ENCODE data around the gene TOR4A. TPM values are rescaled to one million over a fixed set of nuclear protein-coding genes. Genes with fewer than 3 reads are reported as not detected.

TOR4A gene
- total RNA-seq, 1 experiment from 2014 or later, result 28.9 TPM

GRCh38 chr9:137301081-137301947 lies 23.8 kb downstream of the TOR4A start:
- H3K27me3 ChIP-seq (ENCODE audit: low read length), result no peaks in the 10 kb centered on the region

GRCh38 chr9:137302118-137302448 lies 24.6 kb downstream of the TOR4A start, which contains the start of gene NRARP:
NRARP (minus strand) TSS chr9:137302271; CDS start chr9:137301928, 343 bp downstream.
- Histone ChIP-seq H3F3A (ENCODE audit: low read length, unreplicated experiment) (no peaks in the 10 kb centered on the region), H3K9ac (ENCODE audit: low read length) (peak within 1 kb of the TSS; percentile 73), H3K9me3 (ENCODE audit: low read length) (no peaks in the 10 kb centered on the region), H4K20me1 (ENCODE audit: low read length) (peaks cover 10% of the 10 kb centered on the region), H2AFZ (ENCODE audit: low read length) (peak within 1 kb of the TSS; percentile 55; the same call in 1 of the 2 replicates), H3K4me3 (ENCODE audit: low read length) (peak within 1 kb of the TSS; percentile 89), H3K27ac (ENCODE audit: low read length) (peak within 1 kb of the TSS; percentile 30), H3K4me1 (ENCODE audit: insufficient read depth, low read length) (peaks cover 5% of the 10 kb centered on the region; the same call in 1 of the 2 replicates), H3K79me2 (ENCODE audit: low read length) (peaks cover 15% of the 10 kb centered on the region), H3K9me2 (replicated peaks; ENCODE audit: low read length) (no peaks in the 10 kb centered on the region), H3K36me3 (ENCODE audit: low read depth, low read length) (no peaks in the 10 kb centered on the region), H3K27me3 (ENCODE audit: low read length) (no peaks in the 10 kb centered on the region), H3K4me2 (ENCODE audit: low read length) (peak within 1 kb of the TSS; percentile 89)
- BruUV-seq (replicated peaks), result no TSS peak
- ChIA-PET CTCF (interaction anchor here (0.5 to 1.9 kb wide), 2 partner anchors 15 to 151 kb away, joined by 3 to 5 read pairs; no protein-coding TSS in a partner anchor), POLR2A (ENCODE audit: unreplicated experiment) (interaction anchor here (0.6 kb wide), 1 partner anchor 29 kb away, joined by 3 read pairs; no protein-coding TSS in a partner anchor)
- intact Hi-C loops (cut with micrococcal nuclease), result no loop called here
- ATAC-seq, result peak; percentile 65
- no peak for TF ChIP-seq CTCF (conservative IDR thresholded peaks at IDR 0.05; ENCODE audit: low read depth, low read length)
- TF ChIP-seq EZH2phosphoT487 (IDR thresholded peaks at IDR 0.05; ENCODE audit: borderline replicate concordance, low read length), result no peak
- no peak for TF ChIP-seq EZH2 (IDR thresholded peaks at IDR 0.05; ENCODE audit: low read length, unreplicated experiment)
- DNase-seq, result peak; percentile 85

More at GRCh38 chr9:137301081-137301947, 23.8 kb downstream of the TOR4A start:
- Histone ChIP-seq H3K4me2 (ENCODE audit: low read length) (peak overlapping the region; percentile 89), H2AFZ (ENCODE audit: low read length) (no peak overlapping the region), H3K79me2 (ENCODE audit: low read length) (peaks cover 15% of the 10 kb centered on the region), H3K4me3 (ENCODE audit: low read length) (peak overlapping the region; percentile 89), H3F3A (ENCODE audit: low read length, unreplicated experiment) (no peaks in the 10 kb centered on the region), H4K20me1 (ENCODE audit: low read length) (peaks cover 10% of the 10 kb centered on the region), H3K36me3 (ENCODE audit: low read depth, low read length) (no peaks in the 10 kb centered on the region), H3K4me1 (ENCODE audit: insufficient read depth, low read length) (peaks cover 5% of the 10 kb centered on the region; the same call in 1 of the 2 replicates), H3K9ac (ENCODE audit: low read length) (peak overlapping the region; percentile 73), H3K9me3 (ENCODE audit: low read length) (no peaks in the 10 kb centered on the region), H3K9me2 (replicated peaks; ENCODE audit: low read length) (no peaks in the 10 kb centered on the region), H3K27ac (ENCODE audit: low read length) (peak overlapping the region; percentile 30)
- intact Hi-C loops (cut with micrococcal nuclease), result no loop called here
- peak; percentile 64 for DNase-seq
- no TSS peak for BruUV-seq (replicated peaks)
- peak; percentile 42 for ATAC-seq
- POLR2A ChIA-PET (ENCODE audit: unreplicated experiment), result interaction anchor here (0.6 kb wide), 2 partner anchors 29 to 215 kb away, joined by 3 read pairs; no protein-coding TSS in a partner anchor
- no peak for TF ChIP-seq EZH2phosphoT487 (IDR thresholded peaks at IDR 0.05; ENCODE audit: borderline replicate concordance, low read length)
- no peak for TF ChIP-seq CTCF (conservative IDR thresholded peaks at IDR 0.05; ENCODE audit: low read depth, low read length)
- TF ChIP-seq EZH2 (IDR thresholded peaks at IDR 0.05; ENCODE audit: low read length, unreplicated experiment), result no peak
- CTCF ChIA-PET, result interaction anchor here (1.9 kb wide), 1 partner anchor 15 kb away, joined by 5 read pairs; no protein-coding TSS in a partner anchor
